ENCODE data around the gene PAX5. TPM values are rescaled to one million over a fixed set of nuclear protein-coding genes. Genes with fewer than 3 reads are reported as not detected.

Gene PAX5
- total RNA-seq, 1 experiment from 2014 or later, result 0.39 TPM

GRCh38 chr9:36800455-36800854 is 233.6 kb downstream of the PAX5 start:
- H3K36me3 Mint-ChIP-seq (ENCODE audit: insufficient read depth in 1 of 3, low read depth in 3 of 3), result peaks cover 0 to 4% (median 0%) of the 10 kb centered on the region in 3 experiments; a peak in 2 of 7 replicates
- Histone ChIP-seq H3K14ac (ENCODE audit: insufficient read depth, low read length) (no peak overlapping the region), H3K9me3 (ENCODE audit: control insufficient read depth, low read depth, low read length) (no peaks in the 10 kb centered on the region), H2BK15ac (ENCODE audit: low read depth, low read length) (no peak overlapping the region), H3K79me1 (ENCODE audit: insufficient read depth, low read depth, low read length, poor library complexity, severe bottlenecking) (no peaks in the 10 kb centered on the region), H3K4me2 (ENCODE audit: insufficient read depth, insufficient read length, low read length) (no peak overlapping the region), H2BK120ac (ENCODE audit: low read depth, low read length, poor library complexity, severe bottlenecking) (no peak overlapping the region), H2BK5ac (ENCODE audit: insufficient read length, low read length) (no peak overlapping the region), H3K4ac (ENCODE audit: low read depth, low read length) (no peak overlapping the region), H4K5ac (ENCODE audit: insufficient read length, low read depth, low read length) (no peak overlapping the region), H2AFZ (ENCODE audit: low read length) (no peak overlapping the region), H3K18ac (ENCODE audit: insufficient read length, low read depth, low read length) (no peak overlapping the region), H2BK12ac (ENCODE audit: insufficient read length, low read depth, low read length) (no peak overlapping the region), H3K27me3 (ENCODE audit: insufficient read depth, low read length) (no peaks in the 10 kb centered on the region), H3T11ph (ENCODE audit: low read length) (no peak overlapping the region), H3K9ac (ENCODE audit: extremely low read depth, insufficient read length, low read length) (no peak overlapping the region), H4K8ac (replicated peaks; ENCODE audit: insufficient read length, low read depth, low read length) (no peak overlapping the region), H4K91ac (ENCODE audit: insufficient read length, low read depth, low read length) (no peak overlapping the region), H3K56ac (ENCODE audit: insufficient read length, low read depth, low read length) (no peak overlapping the region), H2AK5ac (ENCODE audit: insufficient read length, low read length) (no peak overlapping the region), H3K23me2 (ENCODE audit: insufficient read length, low read depth, low read length, poor library complexity, severe bottlenecking) (no peaks in the 10 kb centered on the region), H3K4me1 (ENCODE audit: insufficient read depth, low read length) (no peaks in the 10 kb centered on the region; the same call in 1 of the 2 replicates), H2BK20ac (ENCODE audit: low read depth, low read length, poor library complexity, severe bottlenecking) (no peak overlapping the region), H3K27ac (ENCODE audit: insufficient read length, low read depth, low read length) (no peak overlapping the region), H3K79me2 (ENCODE audit: insufficient read depth, low read length) (no peaks in the 10 kb centered on the region), H4K20me1 (ENCODE audit: control insufficient read depth, insufficient read depth, insufficient read length) (no peaks in the 10 kb centered on the region), H3K23ac (ENCODE audit: insufficient read length, low read depth, low read length) (no peak overlapping the region)
- H3K9me3 Mint-ChIP-seq, result no peaks in the 10 kb centered on the region
- TF ChIP-seq CTCF (conservative IDR thresholded peaks at IDR 0.05), result no peak
- H3K4me3 Mint-ChIP-seq, result no peak overlapping the region
- DNase-seq, result no peak
- H3K4me1 Mint-ChIP-seq, result peaks cover 14 to 24% of the 10 kb centered on the region in 2 experiments; a peak in 3 of 4 replicates
- peaks cover 8% of the 10 kb centered on the region for H3K27me3 Mint-ChIP-seq (ENCODE audit: low read depth)
- WGBS (ENCODE audit: extremely low coverage, insufficient read length, low lambda C conversion rate), result no CpG with 5 or more reads among the region's 3 CpGs
- H3K27ac Mint-ChIP-seq, result no peak overlapping the region
